GM12801 (cell line): ENCODE data around the gene CTSH.

Experiments
- CTCF ChIP-seq: IDR thresholded peaks from one replicate; pipeline ENCODE4 v1.5.1; 2011; ENCODE audit warnings: control low read depth; ENCODE audit not compliant: insufficient read length; ENCODE audit errors: extremely low read depth

The CTSH gene

GRCh38 chr15:78989701-78990240 lies 44.9 kb upstream of the CTSH start:
- no peak for TF ChIP-seq CTCF

GRCh38 chr15:78988361-78988911 lies 43.6 kb upstream of the CTSH start:
- TF ChIP-seq CTCF, result no peak

GRCh38 chr15:78987556-78988360 lies 42.9 kb upstream of the CTSH start:
- TF ChIP-seq CTCF, result no peak

GRCh38 chr15:78985859-78986475 lies 41.1 kb upstream of the CTSH start:
- no peak for TF ChIP-seq CTCF

GRCh38 chr15:78984041-78984440 lies 39.2 kb upstream of the CTSH start:
- no peak for TF ChIP-seq CTCF

GRCh38 chr15:78983146-78983918 lies 38.5 kb upstream of the CTSH start:
- no peak for TF ChIP-seq CTCF

- no peak for TF ChIP-seq CTCF
Measured at GRCh38 chr15:78982736-78983135, 37.9 kb upstream of the CTSH start.
